PC-3 (cell line): ENCODE measurements around the gene SCO1.

Experiments used
- EZH2 ChIP-seq: fragments of 300-600 bp; sonication (generic); IDR thresholded peaks from one replicate; pipeline ENCODE4 v1.6.1; 2017; ENCODE audit warnings: antibody characterized with exemption, mild to moderate bottlenecking, low read length; ENCODE audit not compliant: unreplicated experiment
- EZH2phosphoT487 ChIP-seq: fragments of 300-600 bp; sonication (generic); IDR thresholded peaks from 2 replicates; pipeline ENCODE4 v1.6.1; 2018; ENCODE audit warnings: mild to moderate bottlenecking, antibody characterized with exemption, low read length, borderline replicate concordance
- TF ChIP-seq, protein P1 (sequence below): fragments of 300-600 bp; sonication (generic); conservative IDR thresholded peaks from 2 replicates; pipeline ENCODE4 v1.5.1; 2017; ENCODE audit warnings: antibody characterized with exemption, low read depth, mild to moderate bottlenecking, low read length

DNA sequence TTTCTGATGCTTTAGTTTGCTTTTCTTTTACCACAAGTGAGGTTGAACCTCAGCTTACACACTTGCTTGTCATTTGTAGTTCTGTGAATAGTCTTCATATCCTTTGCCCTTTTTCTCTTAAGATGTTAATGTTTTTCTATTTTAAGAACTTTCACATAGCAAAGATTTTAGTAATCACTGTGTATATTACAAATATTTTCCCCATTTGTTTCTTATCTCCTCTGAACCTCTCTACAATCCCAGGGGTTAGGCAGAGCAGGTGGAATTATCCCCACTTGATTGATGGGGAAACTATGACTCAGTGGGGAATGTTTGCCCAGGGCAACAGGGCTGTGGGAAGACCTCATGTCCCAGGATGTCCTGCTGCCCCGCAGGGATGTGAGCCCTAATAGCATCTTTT is 28.6 kb downstream of the SCO1 start:
- TF ChIP-seq, protein P1, sequence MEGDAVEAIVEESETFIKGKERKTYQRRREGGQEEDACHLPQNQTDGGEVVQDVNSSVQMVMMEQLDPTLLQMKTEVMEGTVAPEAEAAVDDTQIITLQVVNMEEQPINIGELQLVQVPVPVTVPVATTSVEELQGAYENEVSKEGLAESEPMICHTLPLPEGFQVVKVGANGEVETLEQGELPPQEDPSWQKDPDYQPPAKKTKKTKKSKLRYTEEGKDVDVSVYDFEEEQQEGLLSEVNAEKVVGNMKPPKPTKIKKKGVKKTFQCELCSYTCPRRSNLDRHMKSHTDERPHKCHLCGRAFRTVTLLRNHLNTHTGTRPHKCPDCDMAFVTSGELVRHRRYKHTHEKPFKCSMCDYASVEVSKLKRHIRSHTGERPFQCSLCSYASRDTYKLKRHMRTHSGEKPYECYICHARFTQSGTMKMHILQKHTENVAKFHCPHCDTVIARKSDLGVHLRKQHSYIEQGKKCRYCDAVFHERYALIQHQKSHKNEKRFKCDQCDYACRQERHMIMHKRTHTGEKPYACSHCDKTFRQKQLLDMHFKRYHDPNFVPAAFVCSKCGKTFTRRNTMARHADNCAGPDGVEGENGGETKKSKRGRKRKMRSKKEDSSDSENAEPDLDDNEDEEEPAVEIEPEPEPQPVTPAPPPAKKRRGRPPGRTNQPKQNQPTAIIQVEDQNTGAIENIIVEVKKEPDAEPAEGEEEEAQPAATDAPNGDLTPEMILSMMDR, result no peak
- TF ChIP-seq EZH2 (no peak), EZH2phosphoT487 (no peak)
